ENCODE measurements around the gene SUMO4. TPM values are rescaled to one million over a fixed set of nuclear protein-coding genes. Genes with fewer than 3 reads are reported as not detected.

SUMO4 gene
- total RNA-seq, 1 experiment from 2014 or later, result 2.8 TPM

GRCh38 chr6:149448821-149449453, 48.9 kb downstream of the SUMO4 start:
- TF ChIP-seq CTCF (conservative IDR thresholded peaks at IDR 0.05; ENCODE audit: low read depth, low read length), result no peak
- TF ChIP-seq EZH2 (IDR thresholded peaks at IDR 0.05; ENCODE audit: borderline replicate concordance, low read depth, low read length, poor library complexity, severe bottlenecking), result no peak
- Histone ChIP-seq H3K27ac (ENCODE audit: low read depth, low read length, poor library complexity, severe bottlenecking) (no peak overlapping the region), H3K9me3 (ENCODE audit: low read depth, low read length, poor library complexity, severe bottlenecking) (no peaks in the 10 kb centered on the region), H3K36me3 (ENCODE audit: insufficient read depth, low read length, poor library complexity, severe bottlenecking) (no peaks in the 10 kb centered on the region), H3K4me3 (ENCODE audit: low read depth, low read length, poor library complexity, severe bottlenecking) (no peak overlapping the region), H3K4me1 (ENCODE audit: insufficient read depth, low read length, poor library complexity, severe bottlenecking) (no peaks in the 10 kb centered on the region), H3K27me3 (replicated peaks; ENCODE audit: insufficient read depth, low read depth, low read length, poor library complexity) (peaks cover 7% of the 10 kb centered on the region)
- POLR2A ChIA-PET (ENCODE audit: low non-redundant PET), result no interaction called here
- no peak for DNase-seq (ENCODE audit: low spot score)
- CTCF ChIA-PET, result no interaction called here
- intact Hi-C loops (cut with micrococcal nuclease; ENCODE audit: unreplicated experiment), result no loop called here
- no TSS peak for BruUV-seq (replicated peaks)

- no TSS peak for BruUV-seq (replicated peaks)
- no peak for DNase-seq (ENCODE audit: low spot score)
- intact Hi-C loops (cut with micrococcal nuclease; ENCODE audit: unreplicated experiment), result no loop called here
- Histone ChIP-seq H3K27me3 (replicated peaks; ENCODE audit: insufficient read depth, low read depth, low read length, poor library complexity) (peaks cover 7% of the 10 kb centered on the region), H3K27ac (ENCODE audit: low read depth, low read length, poor library complexity, severe bottlenecking) (no peak overlapping the region), H3K4me3 (ENCODE audit: low read depth, low read length, poor library complexity, severe bottlenecking) (peak overlapping the region; percentile 38), H3K36me3 (ENCODE audit: insufficient read depth, low read length, poor library complexity, severe bottlenecking) (no peaks in the 10 kb centered on the region), H3K4me1 (ENCODE audit: insufficient read depth, low read length, poor library complexity, severe bottlenecking) (peaks cover 7% of the 10 kb centered on the region), H3K9me3 (ENCODE audit: low read depth, low read length, poor library complexity, severe bottlenecking) (no peaks in the 10 kb centered on the region)
- CTCF ChIA-PET, result no interaction called here
- POLR2A ChIA-PET (ENCODE audit: low non-redundant PET), result no interaction called here
- TF ChIP-seq EZH2 (IDR thresholded peaks at IDR 0.05; ENCODE audit: borderline replicate concordance, low read depth, low read length, poor library complexity, severe bottlenecking) (no peak), CTCF (conservative IDR thresholded peaks at IDR 0.05; ENCODE audit: low read depth, low read length) (no peak)
Observed at GRCh38 chr6:149449831-149450678, 50.0 kb downstream of the SUMO4 start.

Other genes starting within 250 kb of the SUMO4 start
- 49.3 and 52.2 TPM in 2 replicates for gene TAB2, start 82.5 kb upstream of the SUMO4 start, total RNA-seq (2021)
- 0.30 and 0.33 TPM in 2 replicates for gene ZC3H12D, start 84.8 kb downstream of the SUMO4 start, total RNA-seq (2021)
- 40.3 and 43.0 TPM in 2 replicates for gene PPIL4, start 145.8 kb downstream of the SUMO4 start, total RNA-seq (2021)
- gene GINM1, start 166.1 kb downstream of the SUMO4 start, total RNA-seq (2021), result 24.0 and 29.7 TPM in 2 replicates
- 28.3 and 28.7 TPM in 2 replicates for gene KATNA1, start 248.5 kb downstream of the SUMO4 start, total RNA-seq (2021)

Data from A673 (cell line).